HepG2 (cell line): ENCODE data around the gene PHKB. TPM values are rescaled to one million over a fixed set of nuclear protein-coding genes. Genes with fewer than 3 reads are reported as not detected.

ENCODE experiments used
- ATAC-seq: fragments of 200-7000 bp; cut with Tn5 transposase; 3 replicates; pipeline ENCODE4 v1.9.1; 2020; ENCODE audit warnings: mild to moderate bottlenecking, moderate library complexity
- BruUV-seq: library from RNA; stranded (reverse); fragments of 400-500 nt; replicated peaks from 2 replicates; lab custom pipeline; 2021; lab: Mats Ljungman, UMichigan
- CTCF ChIA-PET: fragments of 300-600 bp; formaldehyde crosslinking; extraction: SDS; loops from one replicate; lab custom pipeline; 2021; ENCODE audit warnings: low total read pairs, inconsistent platforms, low intra/inter-chr PET ratio; lab: Yijun Ruan, JAX
- POLR2A ChIA-PET: fragments of 350-600 bp; sonication (Branson Sonifier 250); formaldehyde crosslinking; loops from one replicate; lab custom pipeline; 2020; ENCODE audit warnings: antibody characterized with exemption, inconsistent platforms; lab: Yijun Ruan, JAX
- DNase-seq: peaks from one replicate; pipeline ENCODE4 v3.0.0-alpha.2; 2015; ENCODE audit warnings: low spot score
- FAIRE-seq: peaks from 3 replicates; lab custom pipeline; 2011; peaks lifted over from hg19 to GRCh38; lab: Jason Lieb, UNC
- H2AFZ ChIP-seq: one replicate; pipeline ENCODE4 v1.6.1; 2011; ENCODE audit warnings: low read length, inconsistent platforms
- H3K27ac ChIP-seq: fragments of 300-600 bp; 3 replicates; pipeline ENCODE4 v1.8.0; 2011; ENCODE audit warnings: mixed run types, mild to moderate bottlenecking, mixed read lengths, low read length, inconsistent platforms; ENCODE audit not compliant: insufficient read depth; ENCODE audit errors: extremely low read length
- H3K27me3 ChIP-seq, 2 experiments: fragments of 200-600 bp in 1 of 2; 2 replicates in 1 of 2; 3 replicates in 1 of 2; pipeline versions ENCODE4 v1.6.0 to v1.8.0; 2011; ENCODE audit warnings: low read length in 2 of 2, mild to moderate bottlenecking in 2 of 2, moderate library complexity in 2 of 2, inconsistent platforms in 1 of 2; ENCODE audit not compliant: insufficient read depth in 2 of 2, control insufficient read depth in 1 of 2
- H3K36me3 ChIP-seq, 2 experiments: fragments of 200-600 bp in 1 of 2; replicated peaks in 1 of 2; 2 replicates in 1 of 2; 3 replicates in 1 of 2; pipeline versions ENCODE4 v1.5.1 to v1.8.0; 2011; ENCODE audit warnings: low read length in 2 of 2, inconsistent platforms in 1 of 2; ENCODE audit not compliant: insufficient read depth in 2 of 2, control insufficient read depth in 1 of 2
- H3K4me1 ChIP-seq: 2 replicates; pipeline ENCODE4 v1.5.1; 2012; ENCODE audit warnings: low read length, inconsistent platforms; ENCODE audit not compliant: insufficient read depth
- H3K4me2 ChIP-seq: 2 replicates; pipeline ENCODE4 v1.6.0; 2011; ENCODE audit warnings: low read depth, low read length, inconsistent platforms
- H3K4me3 ChIP-seq, 3 experiments: fragments of 200-600 bp in 1 of 3; sonication (generic), shearing (Covaris generic) in 1 of 3; replicated peaks in 1 of 3; 2 replicates each; pipeline ENCODE4 v1.5.1; 2011 to 2016; ENCODE audit warnings: low read length in 3 of 3, inconsistent platforms in 2 of 3, low read depth in 2 of 3, mild to moderate bottlenecking in 2 of 3, control low read depth in 1 of 3, mixed read lengths in 1 of 3; ENCODE audit not compliant: insufficient read depth in 1 of 3
- H3K79me2 ChIP-seq: one replicate; pipeline ENCODE4 v1.6.1; 2011; ENCODE audit warnings: low read length, inconsistent platforms; ENCODE audit not compliant: insufficient read depth
- H3K9ac ChIP-seq: 2 replicates; pipeline ENCODE4 v1.6.0; 2011; ENCODE audit warnings: mild to moderate bottlenecking, low read depth, low read length, inconsistent platforms; ENCODE audit not compliant: insufficient read depth
- H3K9me3 ChIP-seq: 2 replicates; pipeline ENCODE4 v1.5.1; 2012; ENCODE audit warnings: mild to moderate bottlenecking, low read length
- H4K20me1 ChIP-seq: 2 replicates; pipeline ENCODE4 v1.6.0; 2011; ENCODE audit warnings: inconsistent platforms, mild to moderate bottlenecking, low read length, moderate library complexity; ENCODE audit not compliant: insufficient read depth
- NFATC3 ChIP-seq: sonication (generic); formaldehyde crosslinking; IDR thresholded peaks from 2 replicates; pipeline ENCODE4 v1.5.1; 2020; ENCODE audit warnings: mild to moderate bottlenecking, missing genetic modification reagents
- SOX13 ChIP-seq, 3 experiments: fragments of 450-650 bp in 1 of 3; sonication (generic) in 1 of 3; formaldehyde crosslinking in 1 of 3; IDR thresholded peaks in 2 of 3; conservative IDR thresholded peaks in 1 of 3; 2 replicates each; pipeline versions ENCODE4 v1.5.0 to v1.6.1; 2016 to 2020; ENCODE audit warnings: antibody characterized with exemption in 1 of 3, mild to moderate bottlenecking in 1 of 3, missing compliant biosample characterization in 1 of 3, missing genetic modification reagents in 1 of 3, moderate library complexity in 1 of 3
- SOX5 ChIP-seq: IDR thresholded peaks from 2 replicates; pipeline ENCODE4 v1.6.1; 2016; ENCODE audit warnings: borderline replicate concordance
- U2AF1 ChIP-seq: fragments of 200-400 bp; formaldehyde crosslinking; optimal IDR thresholded peaks from 2 replicates; pipeline ENCODE3; 2017; ENCODE audit warnings: mild to moderate bottlenecking, low read depth, low read length
- ZFYVE20 ChIP-seq: sonication (generic); formaldehyde crosslinking; IDR thresholded peaks from 2 replicates; pipeline ENCODE4 v1.8.0; 2023; ENCODE audit warnings: low read depth, mild to moderate bottlenecking, moderate library complexity, missing genetic modification reagents, borderline replicate concordance
- ZNF10 ChIP-seq: sonication (generic); formaldehyde crosslinking; IDR thresholded peaks from 2 replicates; pipeline ENCODE4 v1.4.0; 2020; ENCODE audit warnings: mild to moderate bottlenecking, low read depth, missing genetic modification reagents, borderline replicate concordance
- ZNF7 ChIP-seq: IDR thresholded peaks from 2 replicates; pipeline ENCODE4 v1.6.1; 2016; ENCODE audit warnings: missing biosample characterization, missing genetic modification reagents
- WGBS: methylation state at CpG from one replicate; pipeline ENCODE4 v1.1.6; 2017; ENCODE audit warnings: low lambda C conversion rate; 5-methylcytosine and 5-hydroxymethylcytosine counted together
- in situ Hi-C: cut with HindIII; loops from 2 replicates; pipeline ENCODE4 v1.10.0; 2017; ENCODE audit warnings: low pct_unique_long_range_greater_than_20kb; ENCODE audit not compliant: extremely low pct_ligation_motif_present
- intact Hi-C: fragments of 100-400 bp; cut with micrococcal nuclease; formaldehyde crosslinking; loops from one replicate; pipeline ENCODE4 v1.10.0; 2022; ENCODE audit not compliant: unreplicated experiment
- polyA plus RNA-seq, 8 experiments: library from polyadenylated mRNA; depleted of rRNA in 3 of 8; stranded (reverse) in 7 of 8; unstranded in 1 of 8; fragments of >200 nt; fragmentation: Illumina TruSeq in 4 of 8; extraction: Trizol in 4 of 8; gene quantifications; 2 replicates each; pipeline versions ENCODE4 v1.2.1 to v1.2.3, GENCODE V29; 2011 to 2016; ENCODE audit warnings: low read depth in 4 of 8, missing spikeins in 1 of 8, mixed read lengths in 1 of 8; ENCODE audit not compliant: insufficient read depth in 1 of 8
- total RNA-seq, 5 experiments: library from RNA; depleted of rRNA; stranded (reverse); fragments of >200 nt; fragmentation: Illumina TruSeq; extraction: Trizol; gene quantifications; 2 replicates each; pipeline ENCODE4 v1.2.3, GENCODE V29; 2016; ENCODE audit warnings: low read depth in 1 of 5
- TF ChIP-seq, protein P1 (sequence below): IDR thresholded peaks from 2 replicates; pipeline ENCODE4 v1.6.1; 2016
- TF ChIP-seq, protein P2 (sequence below): sonication (generic); formaldehyde crosslinking; IDR thresholded peaks from 2 replicates; pipeline ENCODE4 v1.4.0; 2020; ENCODE audit warnings: missing genetic modification reagents

PHKB gene
- total and polyA plus RNA-seq, 2 of the 13 experiments (the other 11 are each of a cell fraction or from before 2014, with no cell fraction given), result 66.0 to 80.8 TPM

DNA sequence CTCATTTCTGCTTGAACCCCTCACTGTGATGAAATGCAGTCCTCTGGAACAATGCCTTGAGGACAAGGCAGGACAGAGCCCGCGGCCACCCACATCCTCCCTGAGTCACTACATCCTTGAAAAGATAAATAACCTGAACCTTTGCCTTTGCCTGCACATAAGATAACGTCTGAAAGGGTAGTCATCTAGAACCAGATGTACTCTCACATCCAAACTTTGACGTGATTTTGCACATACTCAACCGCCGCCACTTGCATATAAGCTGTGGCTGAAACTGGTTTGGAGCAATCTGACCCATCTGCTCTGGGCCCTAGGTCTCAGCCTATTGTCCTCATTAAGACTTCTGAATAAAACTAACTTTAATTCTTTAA lies 252.1 kb downstream of the PHKB start:
- intact Hi-C loops, result no loop called here
- Histone ChIP-seq H4K20me1 (no peaks in the 10 kb centered on the region), H3K27ac (no peak overlapping the region), H3K27me3 (no peaks in the 10 kb centered on the region), H2AFZ (no peak overlapping the region), H3K36me3 (no peaks in the 10 kb centered on the region), H3K79me2 (no peaks in the 10 kb centered on the region), H3K9ac (no peak overlapping the region), H3K9me3 (no peaks in the 10 kb centered on the region), H3K4me3 (no peak overlapping the region), H3K4me1 (peaks cover 12% of the 10 kb centered on the region), H3K4me2 (no peak overlapping the region)
- ATAC-seq (peak; percentile 50), FAIRE-seq (peak; percentile 26), DNase-seq (peak; percentile 37)
- WGBS, result 24% methylated on average over 6 of the region's 6 CpGs
- TF ChIP-seq ZNF7 (0 out of 2 replicates have a peak, but pooled peaks have one; percentile 22), ZNF10 (CRISPR knock-in tag) (no peak), SOX13 (IDR thresholded peaks at IDR 0.05) (no peak), SOX13 (CRISPR knock-in tag; conservative IDR thresholded peaks at IDR 0.05 in 1 of 2, IDR thresholded peaks at IDR 0.05 in 1 of 2) (peak in 1 of 2 experiments; percentile 34; a peak in 1 of 4 replicates), U2AF1 (no peak), NFATC3 (CRISPR knock-in tag) (no peak), SOX5 (CRISPR knock-in tag) (0 out of 2 replicates have a peak, but pooled peaks have one; percentile 16), ZFYVE20 (CRISPR knock-in tag) (no peak)
- TF ChIP-seq, protein P1, sequence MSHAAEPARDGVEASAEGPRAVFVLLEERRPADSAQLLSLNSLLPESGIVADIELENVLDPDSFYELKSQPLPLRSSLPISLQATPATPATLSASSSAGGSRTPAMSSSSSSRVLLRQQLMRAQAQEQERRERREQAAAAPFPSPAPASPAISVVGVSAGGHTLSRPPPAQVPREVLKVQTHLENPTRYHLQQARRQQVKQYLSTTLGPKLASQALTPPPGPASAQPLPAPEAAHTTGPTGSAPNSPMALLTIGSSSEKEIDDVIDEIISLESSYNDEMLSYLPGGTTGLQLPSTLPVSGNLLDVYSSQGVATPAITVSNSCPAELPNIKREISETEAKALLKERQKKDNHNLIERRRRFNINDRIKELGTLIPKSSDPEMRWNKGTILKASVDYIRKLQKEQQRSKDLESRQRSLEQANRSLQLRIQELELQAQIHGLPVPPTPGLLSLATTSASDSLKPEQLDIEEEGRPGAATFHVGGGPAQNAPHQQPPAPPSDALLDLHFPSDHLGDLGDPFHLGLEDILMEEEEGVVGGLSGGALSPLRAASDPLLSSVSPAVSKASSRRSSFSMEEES, result no peak
- TF ChIP-seq, protein P2, sequence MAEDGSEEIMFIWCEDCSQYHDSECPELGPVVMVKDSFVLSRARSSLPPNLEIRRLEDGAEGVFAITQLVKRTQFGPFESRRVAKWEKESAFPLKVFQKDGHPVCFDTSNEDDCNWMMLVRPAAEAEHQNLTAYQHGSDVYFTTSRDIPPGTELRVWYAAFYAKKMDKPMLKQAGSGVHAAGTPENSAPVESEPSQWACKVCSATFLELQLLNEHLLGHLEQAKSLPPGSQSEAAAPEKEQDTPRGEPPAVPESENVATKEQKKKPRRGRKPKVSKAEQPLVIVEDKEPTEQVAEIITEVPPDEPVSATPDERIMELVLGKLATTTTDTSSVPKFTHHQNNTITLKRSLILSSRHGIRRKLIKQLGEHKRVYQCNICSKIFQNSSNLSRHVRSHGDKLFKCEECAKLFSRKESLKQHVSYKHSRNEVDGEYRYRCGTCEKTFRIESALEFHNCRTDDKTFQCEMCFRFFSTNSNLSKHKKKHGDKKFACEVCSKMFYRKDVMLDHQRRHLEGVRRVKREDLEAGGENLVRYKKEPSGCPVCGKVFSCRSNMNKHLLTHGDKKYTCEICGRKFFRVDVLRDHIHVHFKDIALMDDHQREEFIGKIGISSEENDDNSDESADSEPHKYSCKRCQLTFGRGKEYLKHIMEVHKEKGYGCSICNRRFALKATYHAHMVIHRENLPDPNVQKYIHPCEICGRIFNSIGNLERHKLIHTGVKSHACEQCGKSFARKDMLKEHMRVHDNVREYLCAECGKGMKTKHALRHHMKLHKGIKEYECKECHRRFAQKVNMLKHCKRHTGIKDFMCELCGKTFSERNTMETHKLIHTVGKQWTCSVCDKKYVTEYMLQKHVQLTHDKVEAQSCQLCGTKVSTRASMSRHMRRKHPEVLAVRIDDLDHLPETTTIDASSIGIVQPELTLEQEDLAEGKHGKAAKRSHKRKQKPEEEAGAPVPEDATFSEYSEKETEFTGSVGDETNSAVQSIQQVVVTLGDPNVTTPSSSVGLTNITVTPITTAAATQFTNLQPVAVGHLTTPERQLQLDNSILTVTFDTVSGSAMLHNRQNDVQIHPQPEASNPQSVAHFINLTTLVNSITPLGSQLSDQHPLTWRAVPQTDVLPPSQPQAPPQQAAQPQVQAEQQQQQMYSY (CRISPR knock-in tag), result no peak
- ChIA-PET CTCF (no interaction called here), POLR2A (no interaction called here)
- BruUV-seq, result no TSS peak
- in situ Hi-C loops, result no loop called here
